ENCODE data around the gene LMBRD2.
"Not testable (repeated sequence)": the region's sequence is repeated elsewhere in the genome, so short reads cannot be mapped to it uniquely, and the experiment has no call there.

Gene LMBRD2
- long read RNA-seq, donor 1 = 0 reads
- long read RNA-seq, donor 2, partial matches to known transcripts = 60 of 60 reads
- long read RNA-seq, donor 2, other reads (novel, unspliced or antisense) = 0 of 60 reads
- long read RNA-seq, donor 3 = 0 reads
- long read RNA-seq, donor 4, partial matches to known transcripts = 5 of 17 reads
- long read RNA-seq, donor 4, other reads (novel, unspliced or antisense) = 12 of 17 reads
- long read RNA-seq, donor 5 = 0 reads
- long read RNA-seq, donor 6, full-length matches to known transcripts = 1 of 1 reads
- long read RNA-seq, donor 6, partial matches to known transcripts = 0 of 1 reads
- long read RNA-seq, donor 6, other reads (novel, unspliced or antisense) = 0 of 1 reads
- long read RNA-seq, donor 7, full-length matches to known transcripts = 3 of 8 reads
- long read RNA-seq, donor 7, partial matches to known transcripts = 5 of 8 reads
- long read RNA-seq, donor 7, other reads (novel, unspliced or antisense) = 0 of 8 reads
- long read RNA-seq, donor 8, partial matches to known transcripts = 6 of 6 reads
- long read RNA-seq, donor 8, other reads (novel, unspliced or antisense) = 0 of 6 reads

DNA sequence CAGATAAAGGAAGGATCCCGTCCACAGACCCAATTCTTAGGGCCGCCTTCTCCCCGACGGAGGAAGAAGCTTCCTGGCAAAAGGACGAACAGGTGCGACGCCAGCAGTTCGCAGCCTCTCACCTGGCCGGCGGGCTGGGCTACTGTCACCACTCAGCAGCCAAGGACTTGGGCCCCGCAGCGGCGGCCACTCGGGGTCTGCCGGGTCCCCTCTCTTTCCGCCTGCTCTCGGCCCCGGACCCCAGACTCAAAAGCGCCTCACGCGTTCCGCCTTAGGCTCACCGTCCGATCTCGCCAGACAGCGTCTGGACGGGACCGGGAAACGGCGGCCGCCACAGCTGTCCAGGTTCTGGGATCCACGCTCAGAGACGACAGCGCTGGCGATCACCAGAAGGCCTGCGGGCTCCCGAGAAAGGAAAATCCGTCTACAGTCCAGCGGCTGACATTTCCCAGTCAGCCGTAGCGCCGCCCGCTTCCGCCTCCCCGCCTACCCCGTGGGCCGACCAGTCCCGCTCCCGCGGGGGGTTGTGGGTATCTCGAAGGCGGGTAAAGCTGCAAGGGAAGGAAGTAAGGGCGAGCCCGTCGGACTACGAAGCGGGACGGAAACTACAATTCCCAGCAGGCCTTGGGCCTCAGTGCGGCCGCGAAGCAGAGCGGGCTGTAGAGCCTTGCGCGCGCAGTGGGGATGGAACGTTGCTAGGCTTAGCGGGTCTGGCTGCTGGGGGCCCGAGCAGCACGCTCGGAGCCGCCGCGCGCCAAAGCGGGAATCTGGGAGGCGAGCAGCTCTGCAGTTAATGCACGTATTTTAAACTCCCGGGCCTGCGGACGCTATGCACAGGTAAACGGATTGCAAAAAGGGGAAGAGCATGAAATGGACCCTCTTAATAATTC lies at the start of gene LMBRD2, which contains the start of gene SKP2:
TSS of gene LMBRD2 (minus strand) at position 454 of the 890 bp plus-strand sequence. CDS start 8,538 bp downstream, outside the sequence.
TSS of gene SKP2 (plus strand) at position 678 of the 890 bp plus-strand sequence. CDS start at position 830, 152 bp downstream.
- peak; percentile 84 for DNase-seq

DNA sequence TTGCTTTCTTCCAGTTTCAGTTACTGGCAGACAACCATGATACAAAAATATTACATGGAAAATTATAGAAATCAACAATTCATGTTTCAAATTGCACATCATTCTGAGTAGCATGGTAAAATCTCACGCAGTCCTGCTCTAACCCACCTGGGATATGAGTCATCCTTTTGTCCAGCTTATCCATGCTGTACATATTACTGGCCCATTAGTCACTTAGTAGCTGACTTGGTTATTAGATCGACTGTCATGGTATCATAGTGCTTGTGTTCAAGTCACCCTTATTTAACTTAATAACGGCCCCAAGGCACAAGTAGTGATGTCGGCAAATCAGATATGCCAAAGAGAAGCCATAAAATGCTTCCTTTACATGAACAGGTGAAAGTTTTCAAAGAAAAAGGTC lies 48.8 kb upstream of the LMBRD2 start:
- no peak for DNase-seq

DNA sequence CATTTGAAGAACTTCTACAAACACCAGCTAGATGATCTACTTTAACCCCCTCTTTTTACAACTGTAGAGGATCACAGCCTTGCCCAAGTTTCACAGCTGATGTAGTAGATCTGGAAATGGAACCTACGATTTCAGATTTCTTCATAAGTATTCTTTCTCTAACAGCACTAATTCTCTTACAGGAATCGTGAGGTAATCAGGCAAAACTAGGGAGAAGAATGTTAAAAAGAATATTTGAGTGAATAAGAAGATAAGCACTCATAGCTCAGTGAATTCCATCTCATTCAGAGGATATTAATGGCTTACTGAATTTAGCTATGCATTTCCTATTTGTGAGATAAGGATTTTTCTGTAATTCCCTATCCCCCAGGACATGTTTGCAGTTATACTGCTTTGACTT lies 47.9 kb upstream of the LMBRD2 start:
- DNase-seq = no peak

GRCh38 chr5:36198783-36199182 lies 47.1 kb upstream of the LMBRD2 start:
- DNase-seq = not testable (repeated sequence)

GRCh38 chr5:36198281-36198680 lies 46.6 kb upstream of the LMBRD2 start:
- no peak for DNase-seq

DNA sequence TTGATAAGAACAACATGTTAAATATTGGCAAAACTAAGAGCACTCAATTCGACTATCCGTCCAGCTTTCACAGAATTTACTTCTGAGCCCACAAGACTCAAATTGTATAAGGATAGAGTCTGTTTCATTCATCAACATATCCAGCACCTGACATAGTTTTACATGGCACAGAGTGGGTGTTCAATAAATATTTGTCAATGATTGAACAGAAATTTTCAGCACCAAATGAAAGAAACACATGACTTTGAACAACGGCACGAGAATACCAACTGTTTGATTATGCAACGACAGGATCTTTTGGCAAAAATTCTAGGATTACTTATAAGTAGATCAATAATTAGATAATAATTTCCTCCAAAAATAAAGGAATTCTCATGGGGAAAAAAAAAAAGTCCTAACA lies 42.1 kb upstream of the LMBRD2 start:
- DNase-seq = no peak

DNA sequence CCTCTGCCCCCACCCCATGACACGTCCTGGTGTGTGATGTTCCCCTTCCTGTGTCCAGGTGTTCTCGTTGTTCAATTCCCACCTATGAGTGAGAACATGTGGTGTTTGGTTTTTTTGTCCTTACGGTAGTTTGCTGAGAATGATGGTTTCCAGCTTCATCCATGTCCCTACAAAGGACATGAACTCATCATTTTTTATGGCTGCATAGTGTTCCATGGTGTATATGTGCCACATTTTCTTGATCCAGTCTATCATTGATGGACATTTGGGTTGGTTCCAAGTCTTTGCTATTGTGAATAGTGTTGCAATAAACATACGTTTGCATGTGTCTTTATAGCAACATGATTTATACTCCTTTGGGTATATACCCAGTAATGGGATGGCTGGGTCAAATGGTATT lies 32.7 kb upstream of the LMBRD2 start:
- not testable (repeated sequence) for DNase-seq

DNA sequence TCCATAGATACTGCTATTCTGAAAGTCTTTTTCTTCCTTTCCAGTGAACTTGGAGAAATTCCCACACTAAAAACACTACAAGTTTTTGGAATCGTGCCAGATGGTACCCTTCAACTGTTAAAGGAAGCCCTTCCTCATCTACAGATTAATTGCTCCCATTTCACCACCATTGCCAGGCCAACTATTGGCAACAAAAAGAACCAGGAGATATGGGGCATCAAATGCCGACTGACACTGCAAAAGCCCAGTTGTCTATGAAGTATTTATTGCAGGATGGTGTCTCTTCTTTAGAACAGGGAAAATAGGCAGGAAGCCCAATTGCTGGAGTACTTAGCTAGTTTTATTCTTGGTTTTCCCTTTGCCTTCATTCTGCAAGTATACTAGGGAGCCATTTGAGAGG lies 30.1 kb upstream of the LMBRD2 start:
- no peak for DNase-seq

DNA sequence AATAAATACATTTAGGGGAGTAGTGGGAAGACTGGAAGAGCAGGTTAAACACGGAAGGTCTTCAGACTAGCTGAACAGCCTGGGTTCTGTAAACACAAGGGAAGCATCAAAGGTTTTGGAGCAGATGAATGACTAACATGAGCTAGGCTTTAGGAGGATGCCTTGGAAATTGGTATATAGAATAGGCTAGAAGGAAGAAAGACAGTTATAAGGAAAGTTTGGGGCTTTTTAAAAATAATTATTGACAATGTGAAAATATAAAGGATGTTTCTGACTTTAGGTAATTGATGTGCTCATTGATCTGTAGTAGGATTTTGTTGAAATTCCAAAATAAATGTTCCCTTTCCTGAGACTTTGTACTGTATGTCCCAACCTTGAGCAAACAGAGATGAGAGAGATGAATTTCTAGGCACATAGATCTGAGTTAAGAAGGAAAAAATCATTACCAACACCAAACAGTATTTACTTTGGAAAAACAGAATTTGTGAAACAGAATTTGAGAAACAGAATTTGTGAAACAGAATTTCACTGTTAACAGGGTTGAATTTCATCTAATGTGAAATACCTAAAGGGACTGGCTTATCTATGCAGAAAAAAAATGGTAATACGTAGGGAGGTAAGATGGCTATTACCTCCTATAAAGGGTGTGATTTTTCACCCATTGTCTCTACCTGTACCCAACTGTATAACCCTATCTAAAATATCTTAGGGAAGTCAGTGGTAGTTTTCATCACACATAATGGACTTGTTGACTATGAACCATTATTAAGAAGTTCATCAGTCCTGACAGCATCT lies 29.1 kb upstream of the LMBRD2 start:
- DNase-seq = no peak

GRCh38 chr5:36179950-36180349 lies 28.3 kb upstream of the LMBRD2 start:
- DNase-seq = no peak

DNA sequence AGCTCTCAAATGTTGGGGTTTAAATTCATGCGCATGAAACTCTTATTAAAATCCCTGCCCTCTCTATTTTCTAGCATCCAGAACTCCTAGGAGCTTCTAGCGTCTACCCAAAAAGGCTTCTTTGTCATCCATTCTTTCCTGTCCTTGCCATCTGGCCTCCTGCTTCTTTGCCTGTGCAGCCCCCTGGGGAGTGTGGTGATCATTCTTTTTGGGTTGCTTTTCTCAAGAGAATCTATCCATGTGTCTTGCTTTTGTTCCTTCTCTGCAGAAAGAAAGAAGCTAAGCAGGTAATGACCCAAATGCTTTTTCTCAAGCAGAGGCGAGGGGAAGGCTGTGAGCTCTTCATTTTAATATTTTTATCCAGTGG lies 26.8 kb upstream of the LMBRD2 start:
- no peak for DNase-seq

- DNase-seq = no peak
These were observed 26.2 kb upstream of the LMBRD2 start for GRCh38 chr5:36177715-36178523.

DNA sequence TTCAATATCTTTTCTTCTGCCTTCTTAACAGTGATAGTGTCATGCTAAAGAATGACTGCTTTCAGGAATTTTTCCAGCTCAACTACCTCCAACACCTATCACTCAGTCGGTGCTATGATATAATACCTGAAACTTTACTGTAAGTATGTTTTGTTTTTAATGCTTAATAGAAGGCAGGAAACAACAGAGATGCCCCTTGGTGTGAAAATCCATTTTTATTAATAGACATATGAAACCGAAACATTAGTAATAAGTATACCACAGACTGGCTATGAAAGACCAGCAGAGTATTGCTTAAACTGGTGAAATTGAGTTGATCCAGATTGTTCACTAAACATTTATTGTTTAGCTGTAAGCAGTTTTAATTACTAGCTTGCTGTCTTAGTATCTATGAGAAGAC lies 25.5 kb upstream of the LMBRD2 start:
- no peak for DNase-seq

- no peak for DNase-seq
These were observed 23.4 kb upstream of the LMBRD2 start for GRCh38 chr5:36175043-36175442.

DNA sequence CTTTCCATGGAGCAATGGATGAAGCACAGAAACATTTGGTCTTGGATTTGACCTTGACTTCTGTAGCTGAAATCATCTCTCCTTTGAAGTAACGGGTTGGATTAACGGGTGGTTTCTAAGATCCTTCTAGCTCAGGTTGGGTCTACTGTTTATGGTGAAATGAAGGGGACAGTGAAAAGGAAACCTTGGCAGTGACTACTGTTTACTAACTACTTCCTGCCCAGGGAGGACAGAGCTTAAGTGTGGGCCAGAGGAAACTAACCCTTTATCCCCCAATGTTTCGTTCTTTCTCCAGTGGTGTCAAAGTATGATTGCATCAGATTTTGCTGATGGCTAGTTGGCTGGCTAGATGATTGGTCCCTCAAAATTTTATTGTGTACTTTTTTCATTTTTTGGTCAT lies 22.4 kb upstream of the LMBRD2 start:
- DNase-seq = no peak

DNA sequence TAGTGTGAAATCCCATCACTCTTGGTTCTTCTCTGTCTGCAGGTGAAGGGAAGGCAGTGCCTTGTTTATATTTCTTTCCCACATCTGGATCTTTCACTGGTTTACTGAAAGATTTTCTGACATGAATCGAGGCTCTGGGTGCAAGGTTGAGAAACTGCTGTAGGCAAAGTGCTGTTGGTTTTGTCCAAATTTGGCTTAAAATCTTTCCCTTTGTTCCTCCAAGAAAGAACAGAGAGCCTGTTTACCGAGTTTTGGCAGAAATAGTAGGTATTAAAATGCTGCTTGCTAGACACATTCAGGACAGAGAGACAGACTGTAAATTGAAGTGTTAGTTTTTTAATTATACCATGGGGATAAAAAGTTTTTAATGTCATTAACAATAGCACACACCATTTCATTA lies 21.7 kb upstream of the LMBRD2 start:
- no peak for DNase-seq

GRCh38 chr5:36172599-36172998 lies 20.9 kb upstream of the LMBRD2 start:
- DNase-seq = no peak

- no peak for DNase-seq
These were observed 19.2 kb upstream of the LMBRD2 start for GRCh38 chr5:36170832-36171424.

DNA sequence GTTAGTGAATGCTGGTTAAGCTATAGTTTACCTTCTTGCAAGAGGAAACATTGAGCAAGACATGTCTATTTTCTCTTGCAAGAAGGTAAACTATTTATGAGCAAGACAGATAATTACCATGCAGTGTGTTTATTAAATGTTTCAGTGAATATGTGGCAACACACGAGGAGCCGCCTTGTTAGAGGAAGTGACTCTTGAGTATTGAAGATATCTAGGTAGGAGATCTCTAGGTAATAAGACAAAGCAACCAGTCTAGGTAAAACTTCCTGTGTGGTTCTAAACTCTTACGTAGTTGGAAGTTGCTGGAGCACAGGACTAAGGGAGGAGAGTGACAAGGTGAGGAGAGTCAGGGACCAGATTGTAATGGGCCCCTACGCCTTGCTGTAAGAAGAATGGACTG lies 17.1 kb upstream of the LMBRD2 start:
- no peak for DNase-seq

DNA sequence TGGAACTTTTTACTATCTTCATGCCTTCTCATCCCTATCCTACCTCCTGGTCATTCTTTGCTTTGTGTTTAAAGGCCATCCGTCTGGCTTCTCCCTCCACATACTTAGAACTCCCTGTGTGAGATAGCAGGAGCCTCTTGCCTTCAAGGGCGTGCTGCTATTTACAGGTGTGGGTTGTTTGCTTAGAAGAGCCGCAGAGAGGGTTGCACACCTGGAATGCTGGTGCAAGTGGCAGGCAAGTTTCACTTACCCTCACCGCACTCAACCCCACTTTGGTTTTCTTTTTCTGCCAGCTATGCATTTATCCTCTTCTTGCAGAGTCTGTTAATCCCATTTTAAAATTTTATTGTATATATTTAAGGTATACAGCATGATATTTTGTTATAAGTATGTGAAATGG lies 12.8 kb upstream of the LMBRD2 start:
- no peak for DNase-seq

All from right kidney (tissue), 9 donors.